AG09319 (cell line): Measurements from ENCODE around the gene MYEOV.

Source experiments
- DNase-seq: peaks from one replicate; pipeline ENCODE4 v3.0.0-alpha.2; 2010; ENCODE audit warnings: low read depth; ENCODE audit errors: extremely low read depth
- TF ChIP-seq, protein P1 (sequence below): IDR thresholded peaks from 2 replicates; pipeline ENCODE4 v1.5.1; 2011; ENCODE audit warnings: low read depth, mild to moderate bottlenecking, inconsistent platforms, low read length, moderate library complexity

MYEOV gene

DNA sequence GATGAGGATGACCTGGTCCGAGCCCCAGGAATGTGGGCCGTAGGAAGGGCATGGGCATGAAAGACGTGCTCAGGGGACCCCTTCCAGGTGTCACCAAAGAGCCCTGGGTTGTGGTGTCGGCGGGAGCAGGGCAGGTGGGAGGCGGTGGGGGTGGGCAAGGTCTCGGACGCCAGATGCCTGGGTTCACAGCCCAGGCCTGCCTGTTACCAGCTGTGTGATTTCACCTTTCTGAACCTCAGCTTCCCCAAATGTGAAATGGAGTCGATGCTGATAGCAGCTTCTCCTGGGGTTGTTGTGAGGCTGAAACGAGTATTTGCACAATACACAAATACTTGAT lies 42.9 kb upstream of the MYEOV start:
- no peak for DNase-seq
- TF ChIP-seq, protein P1, sequence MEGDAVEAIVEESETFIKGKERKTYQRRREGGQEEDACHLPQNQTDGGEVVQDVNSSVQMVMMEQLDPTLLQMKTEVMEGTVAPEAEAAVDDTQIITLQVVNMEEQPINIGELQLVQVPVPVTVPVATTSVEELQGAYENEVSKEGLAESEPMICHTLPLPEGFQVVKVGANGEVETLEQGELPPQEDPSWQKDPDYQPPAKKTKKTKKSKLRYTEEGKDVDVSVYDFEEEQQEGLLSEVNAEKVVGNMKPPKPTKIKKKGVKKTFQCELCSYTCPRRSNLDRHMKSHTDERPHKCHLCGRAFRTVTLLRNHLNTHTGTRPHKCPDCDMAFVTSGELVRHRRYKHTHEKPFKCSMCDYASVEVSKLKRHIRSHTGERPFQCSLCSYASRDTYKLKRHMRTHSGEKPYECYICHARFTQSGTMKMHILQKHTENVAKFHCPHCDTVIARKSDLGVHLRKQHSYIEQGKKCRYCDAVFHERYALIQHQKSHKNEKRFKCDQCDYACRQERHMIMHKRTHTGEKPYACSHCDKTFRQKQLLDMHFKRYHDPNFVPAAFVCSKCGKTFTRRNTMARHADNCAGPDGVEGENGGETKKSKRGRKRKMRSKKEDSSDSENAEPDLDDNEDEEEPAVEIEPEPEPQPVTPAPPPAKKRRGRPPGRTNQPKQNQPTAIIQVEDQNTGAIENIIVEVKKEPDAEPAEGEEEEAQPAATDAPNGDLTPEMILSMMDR = no peak

DNA sequence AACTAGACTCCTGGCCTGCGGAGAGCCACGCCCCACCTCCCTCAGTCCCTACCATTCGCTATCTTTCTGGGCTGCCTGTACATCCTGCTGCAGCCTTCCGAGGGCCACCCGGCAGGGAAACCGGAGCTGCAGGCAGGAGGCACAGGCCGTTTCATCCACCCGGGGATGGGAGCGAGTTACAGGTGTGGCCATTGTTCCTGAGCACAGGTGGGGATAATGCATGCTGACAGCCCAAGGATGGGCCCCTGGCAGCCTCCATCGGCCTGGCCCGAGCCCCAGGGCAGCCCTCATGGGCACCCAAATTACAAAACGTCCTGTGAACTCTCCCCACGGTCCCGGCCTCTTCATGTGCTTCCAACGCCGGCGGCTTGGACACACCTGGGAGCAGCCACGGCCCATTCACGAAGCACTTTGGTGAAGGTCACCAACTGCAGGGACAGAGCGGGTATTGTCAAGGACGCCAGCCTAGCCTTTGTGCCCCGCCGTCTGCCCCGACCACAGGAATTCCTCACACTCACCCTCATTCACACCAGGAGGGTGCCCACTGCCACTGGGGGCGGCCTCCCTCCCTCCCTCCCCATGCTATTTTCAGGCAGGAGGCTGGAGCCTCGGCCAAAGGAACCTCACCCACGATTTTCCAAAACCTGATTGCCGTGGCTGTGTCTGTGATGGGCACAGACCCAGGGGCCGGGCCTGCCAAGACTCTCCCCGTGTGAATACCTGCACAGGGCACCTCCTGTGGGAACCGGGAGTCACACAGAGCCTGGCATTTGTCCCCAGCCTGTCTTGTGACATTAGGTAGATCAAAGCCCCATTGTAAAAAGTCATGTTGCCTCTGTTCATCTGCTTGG lies 42.1 kb upstream of the MYEOV start:
- DNase-seq = no peak
- TF ChIP-seq, protein P1 = no peak

DNA sequence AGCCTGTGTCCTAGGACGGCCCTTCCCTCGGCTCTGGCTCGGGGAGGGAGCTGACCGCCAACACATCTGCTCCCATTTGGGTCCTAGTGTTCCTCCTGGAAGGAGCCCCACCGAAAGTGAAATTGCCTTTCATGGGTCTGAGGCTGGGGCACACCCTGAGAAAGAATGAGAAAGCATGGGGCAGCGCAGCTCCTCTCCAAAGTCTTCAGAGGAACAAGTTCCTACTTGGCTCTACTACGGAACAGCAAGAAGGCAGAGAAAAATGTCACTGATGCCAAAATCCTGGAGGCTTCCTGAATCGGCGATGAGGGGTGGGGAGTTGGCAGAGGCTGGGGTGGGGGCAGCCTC lies 41.5 kb upstream of the MYEOV start:
- TF ChIP-seq, protein P1 = no peak
- DNase-seq = no peak

DNA sequence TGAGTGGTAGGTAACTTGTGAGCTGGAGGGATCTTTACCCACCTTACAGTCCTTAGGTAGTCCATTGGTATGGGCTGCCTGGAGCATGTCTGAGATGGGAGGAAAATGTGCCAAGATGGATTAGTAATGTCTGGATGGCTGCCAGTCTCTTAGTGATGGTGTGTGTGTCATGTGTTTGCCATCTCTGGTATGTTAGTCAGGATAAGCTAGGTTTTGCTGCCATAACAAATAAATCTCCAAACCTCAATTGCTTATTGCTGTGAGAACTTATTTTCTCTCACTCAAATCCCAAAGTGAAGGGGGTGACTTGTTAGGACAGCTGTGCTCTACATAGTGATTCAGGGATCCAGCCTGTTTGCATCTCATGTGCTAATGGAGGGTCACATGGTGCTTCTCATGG lies 40.9 kb upstream of the MYEOV start:
- DNase-seq = no peak

DNA sequence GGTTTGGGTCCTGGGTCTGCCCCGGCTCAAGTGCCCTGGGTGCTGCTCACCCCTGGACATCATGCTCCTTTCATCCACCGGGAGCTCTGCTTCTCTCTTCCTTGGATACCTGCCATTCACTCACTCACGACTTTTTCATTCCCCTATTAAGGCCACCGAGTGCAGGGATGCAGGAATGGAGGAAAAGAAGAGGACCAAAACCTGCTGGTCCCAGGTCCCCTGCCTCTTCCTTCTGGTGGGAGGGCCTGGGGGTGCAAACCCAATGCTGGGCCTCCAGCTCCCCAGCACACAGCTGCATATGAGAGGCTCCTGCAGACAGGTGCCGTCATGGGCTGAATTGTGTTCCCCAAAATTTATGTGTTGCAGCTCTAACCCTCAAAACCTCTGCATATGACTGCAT lies 36.8 kb upstream of the MYEOV start:
- TF ChIP-seq, protein P1 = no peak
- DNase-seq = no peak

More for the DNA sequence above, 40.9 kb upstream of the MYEOV start:
- TF ChIP-seq, protein P1 = no peak

DNA sequence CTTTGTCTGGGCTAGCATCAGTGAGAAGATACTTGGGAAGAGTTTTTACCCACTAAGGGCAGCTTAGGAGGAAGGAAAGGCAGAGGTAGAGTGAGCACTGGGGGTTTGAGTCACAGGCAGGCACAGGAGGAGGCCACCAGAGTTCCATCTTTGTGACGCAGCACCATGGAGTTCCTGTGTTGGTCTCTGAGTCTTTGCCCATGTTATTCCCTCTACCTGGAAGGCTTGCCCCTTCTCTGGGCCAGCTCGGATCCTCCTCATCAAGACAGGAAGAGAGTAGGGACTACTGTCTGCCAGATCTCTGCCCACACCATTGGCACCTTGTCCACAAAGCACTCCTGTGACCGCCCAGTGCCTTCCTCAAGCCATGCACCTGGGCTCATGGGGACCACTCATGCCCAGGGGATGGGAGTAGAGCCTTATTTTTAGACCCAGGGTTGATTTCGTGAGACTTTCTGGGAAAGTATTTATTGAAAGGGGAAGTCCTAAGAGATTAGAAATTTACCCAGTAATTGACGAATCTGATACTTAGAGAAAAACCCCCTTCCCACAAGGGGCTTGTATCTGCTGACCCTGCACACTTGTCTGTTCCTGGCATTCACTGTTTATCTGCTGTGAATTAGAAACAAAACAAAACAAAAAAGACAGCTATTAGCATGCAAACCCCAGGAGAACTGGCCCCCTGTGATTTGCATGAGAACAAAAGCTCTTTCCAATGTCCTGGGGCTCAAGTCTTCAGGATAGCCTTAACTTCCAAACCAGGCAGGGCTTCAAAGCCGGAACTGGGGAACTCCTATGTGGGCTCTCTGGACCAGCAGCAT lies 35.9 kb upstream of the MYEOV start:
- TF ChIP-seq, protein P1 = no peak
- DNase-seq = no peak

DNA sequence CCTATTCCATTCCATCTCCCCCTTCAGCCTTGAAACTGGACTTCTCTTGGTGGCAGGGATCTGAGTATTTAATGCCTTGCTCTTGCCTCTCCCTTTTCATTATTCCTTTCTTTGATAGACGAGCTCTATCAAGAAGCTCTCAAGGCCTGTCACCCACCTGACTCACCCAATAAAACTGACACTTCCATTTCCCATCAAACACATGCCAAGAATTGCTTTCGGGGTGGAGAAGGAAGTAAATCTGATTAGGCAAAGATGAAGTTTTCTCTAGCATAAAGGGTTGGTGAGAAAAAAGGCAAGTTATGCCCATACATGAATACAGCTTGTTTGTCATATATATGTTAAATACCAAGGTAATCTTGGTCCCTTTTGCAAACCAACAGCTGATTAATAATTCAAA lies 34.9 kb upstream of the MYEOV start:
- TF ChIP-seq, protein P1 = no peak
- no peak for DNase-seq
